Embryonic facial prominence (tissue), 1 donor: ENCODE data around the gene NKAIN1.
A peak's percentile ranks its signal among the peaks of the same experiment; 100 is the strongest.
"Not testable (repeated sequence)": the region's sequence is repeated elsewhere in the genome, so short reads cannot be mapped to it uniquely, and the experiment has no call there.

Experiments used
- DNase-seq: peaks from one replicate; pipeline ENCODE4 v3.0.0-alpha.2; 2016; ENCODE audit errors: extremely low spot score

Gene NKAIN1

GRCh38 chr1:31196685-31197084 lies 43.0 kb downstream of the NKAIN1 start:
- no peak for DNase-seq

DNA sequence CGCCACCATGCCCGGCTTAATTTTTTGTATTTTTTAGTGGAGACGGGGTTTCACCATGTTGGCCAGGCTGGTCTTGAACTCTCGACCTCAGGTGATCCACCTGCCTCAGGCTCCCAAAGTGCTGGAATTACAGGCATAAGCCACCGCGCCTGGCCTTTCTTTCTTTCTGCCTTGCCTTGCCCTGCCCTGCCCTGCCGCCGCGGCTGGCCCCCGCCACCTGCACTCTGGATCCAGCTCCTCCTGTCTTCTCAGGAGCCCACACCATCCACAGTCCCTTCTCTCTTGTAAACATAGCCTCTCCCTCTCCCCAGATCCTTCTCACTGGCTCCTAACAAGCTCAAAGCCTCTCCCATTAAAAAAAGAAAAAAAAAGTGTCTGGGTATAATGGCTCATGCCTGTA lies 44.4 kb downstream of the NKAIN1 start:
- not testable (repeated sequence) for DNase-seq

GRCh38 chr1:31193729-31194128 lies 46.0 kb downstream of the NKAIN1 start:
- no peak for DNase-seq

- DNase-seq: no peak
Measured at GRCh38 chr1:31191281-31191680, 48.4 kb downstream of the NKAIN1 start.

- DNase-seq: no peak
Measured at GRCh38 chr1:31189696-31190674, 49.7 kb downstream of the NKAIN1 start.

- DNase-seq: no peak
Measured at GRCh38 chr1:31183927-31184554, 55.6 kb downstream of the NKAIN1 start.

DNA sequence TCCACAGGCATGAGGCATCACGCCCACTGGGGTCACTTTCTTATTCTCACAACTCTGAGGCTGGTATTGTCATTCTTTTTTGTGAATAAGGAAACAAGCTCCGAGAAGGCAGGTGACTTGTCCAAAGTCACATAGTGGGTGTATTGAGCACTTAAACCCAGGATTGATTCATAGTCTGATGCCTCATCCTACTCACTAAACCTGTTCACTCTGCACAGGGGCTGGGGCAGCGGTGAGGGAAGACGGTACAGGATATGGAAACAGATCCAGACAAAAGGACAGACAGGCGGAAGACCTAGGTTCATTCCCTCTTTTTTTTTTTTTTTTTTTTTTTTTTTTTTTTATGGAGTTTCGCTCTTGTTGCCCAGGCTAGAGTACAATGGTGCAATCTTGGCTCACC lies 56.6 kb downstream of the NKAIN1 start:
- no peak for DNase-seq

- DNase-seq: peak; percentile 88
Measured at GRCh38 chr1:31182352-31182751, 57.3 kb downstream of the NKAIN1 start.

DNA sequence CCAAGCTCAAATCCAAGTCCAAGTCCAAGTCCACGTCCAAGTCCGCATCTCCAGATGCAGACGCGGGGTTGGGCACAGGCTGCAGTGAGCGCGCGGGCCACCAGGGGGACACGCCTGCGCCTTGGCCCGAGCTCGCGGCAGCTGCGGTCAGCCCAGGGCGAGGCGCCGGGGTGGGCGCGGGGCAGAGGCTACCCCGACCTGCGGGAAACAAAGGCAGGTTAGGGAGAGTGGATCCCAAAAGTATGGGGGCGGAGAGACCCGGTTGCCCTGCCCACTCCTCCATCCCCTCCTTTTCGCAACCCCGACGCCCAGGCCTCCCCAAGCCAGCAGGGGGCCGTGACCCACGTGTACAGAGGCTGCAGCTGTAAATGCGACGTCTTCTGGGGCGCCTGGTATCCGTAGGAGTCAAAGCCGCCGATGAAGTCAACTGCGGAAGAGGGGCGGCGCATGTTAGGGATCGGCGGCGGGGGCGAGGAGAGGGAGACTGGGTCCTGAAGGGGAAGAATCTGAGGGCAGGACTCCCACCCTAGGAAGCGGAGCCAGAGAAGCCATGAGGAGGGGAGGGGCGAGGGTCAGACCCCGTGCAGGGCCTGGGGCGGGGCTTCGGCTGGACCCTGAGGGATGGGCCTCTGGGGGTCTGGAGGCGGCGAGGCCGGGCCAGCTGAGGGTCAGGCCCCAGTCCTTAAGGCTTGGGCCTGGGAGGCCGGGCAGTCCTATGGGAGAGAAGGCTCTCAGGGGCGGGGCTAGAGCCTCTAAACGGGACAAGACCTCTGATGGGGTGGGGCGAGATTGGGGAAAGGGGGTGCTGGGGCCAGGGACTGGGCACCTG lies 58.0 kb downstream of the NKAIN1 start:
- DNase-seq: no peak

- no peak for DNase-seq
Measured at GRCh38 chr1:31180338-31180737, 59.3 kb downstream of the NKAIN1 start.

- not testable (repeated sequence) for DNase-seq
Measured at GRCh38 chr1:31176291-31176690, 63.4 kb downstream of the NKAIN1 start.

DNA sequence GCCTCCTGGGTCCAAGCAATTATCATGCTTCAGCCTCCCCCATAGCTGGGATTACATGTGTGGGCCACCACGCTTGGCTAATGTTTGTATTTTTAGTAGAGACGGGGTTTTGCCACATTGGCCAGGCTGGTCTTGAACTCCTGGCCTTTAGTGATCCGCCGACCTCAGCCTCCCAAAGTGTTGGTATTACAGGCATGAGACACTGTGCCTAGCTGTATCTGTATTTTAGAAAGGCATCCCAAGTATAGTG lies 69.3 kb downstream of the NKAIN1 start:
- no peak for DNase-seq

DNA sequence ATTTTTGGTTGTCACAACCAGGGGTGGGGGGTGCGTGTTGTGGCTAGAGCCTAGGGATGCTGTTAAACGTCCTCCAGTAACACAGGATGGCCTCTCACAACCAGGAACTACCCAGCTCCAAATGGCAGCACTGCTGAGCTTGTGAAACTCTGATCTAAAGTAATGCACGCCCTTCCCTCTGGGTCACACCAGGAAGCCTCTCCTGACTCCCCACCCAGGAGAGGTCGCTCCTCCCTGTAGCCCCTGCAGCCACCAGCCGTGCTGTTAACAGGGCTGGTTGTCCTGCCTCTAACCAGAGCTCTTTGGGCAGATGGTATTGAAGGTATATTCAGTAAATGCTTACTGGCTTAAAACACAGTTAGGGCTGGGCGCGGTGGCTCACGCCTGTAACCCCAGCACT lies 73.2 kb downstream of the NKAIN1 start:
- no peak for DNase-seq

GRCh38 chr1:31164291-31164690 lies 75.4 kb downstream of the NKAIN1 start:
- DNase-seq: no peak

DNA sequence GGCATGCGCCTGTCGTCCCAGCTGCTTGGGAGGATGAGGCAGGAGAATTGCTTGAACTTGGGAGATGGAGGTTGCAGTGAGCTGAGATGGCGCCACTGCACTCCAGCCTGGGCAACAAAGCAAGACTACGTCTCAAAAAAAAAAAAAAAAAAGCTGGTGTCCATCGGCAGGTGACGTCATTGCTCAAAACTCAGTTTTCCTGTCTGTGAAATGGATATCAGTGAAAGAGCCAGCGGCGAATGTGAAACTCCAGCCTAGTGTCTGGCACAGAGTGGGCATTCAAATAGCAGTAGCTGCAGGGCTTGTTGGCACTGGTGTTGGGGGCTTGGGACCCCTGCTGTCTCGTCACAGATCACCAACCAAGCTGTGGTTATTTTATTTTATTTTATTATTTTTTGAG lies 75.8 kb downstream of the NKAIN1 start:
- no peak for DNase-seq

GRCh38 chr1:31161571-31161970 lies 78.1 kb downstream of the NKAIN1 start:
- DNase-seq: no peak

- no peak for DNase-seq
Measured at GRCh38 chr1:31159869-31160611, 79.6 kb downstream of the NKAIN1 start.

DNA sequence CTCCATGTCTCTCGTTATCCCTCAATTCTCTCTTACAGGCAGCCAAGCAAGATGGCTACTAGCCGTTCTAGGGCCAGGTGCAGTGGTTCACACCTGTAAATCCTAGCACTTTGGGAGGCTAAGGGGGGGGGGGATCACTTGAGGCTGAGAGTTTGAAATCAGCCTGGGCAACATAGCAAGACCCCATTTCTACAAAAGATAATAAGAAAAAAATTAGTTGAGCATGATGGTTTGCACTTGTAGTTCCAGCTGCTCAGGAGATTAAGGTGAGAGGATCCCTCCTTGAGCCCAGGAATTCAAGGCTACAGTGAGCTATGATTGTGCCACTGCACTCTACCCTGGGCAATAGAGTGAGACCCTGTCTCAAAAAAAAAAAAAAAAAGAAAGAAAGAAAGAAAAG lies 80.4 kb downstream of the NKAIN1 start:
- DNase-seq: no peak

DNA sequence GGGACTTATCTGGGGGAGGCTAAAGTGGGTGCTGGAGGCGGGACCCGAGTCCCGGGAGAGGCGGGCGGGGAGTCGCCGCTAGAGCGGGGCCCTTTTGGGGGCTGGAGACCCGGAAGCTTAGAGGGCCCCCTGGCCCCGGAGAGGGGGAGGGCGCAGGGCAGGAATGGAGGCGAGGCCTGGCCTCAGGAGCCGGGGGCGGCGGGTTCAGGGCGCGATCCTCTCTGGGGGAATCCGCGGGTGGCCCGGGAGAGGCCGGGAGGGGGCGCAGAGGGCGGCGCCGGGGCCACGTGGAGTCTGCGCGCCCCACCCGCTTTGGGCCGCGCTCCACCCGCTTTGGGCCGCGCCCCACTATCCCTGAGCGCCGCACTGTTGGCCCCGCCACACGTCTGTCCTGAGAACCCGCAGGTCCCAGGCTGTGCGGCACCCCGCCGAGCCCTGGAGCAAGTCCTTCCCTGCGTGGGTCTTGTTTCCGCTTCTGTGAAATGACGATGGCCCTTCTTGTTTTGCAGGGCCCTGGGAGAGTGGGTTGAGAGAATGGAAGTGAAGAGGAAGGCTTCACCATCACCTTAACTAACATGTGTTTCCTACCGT lies 84.4 kb downstream of the NKAIN1 start:
- peak; percentile 38 for DNase-seq

DNA sequence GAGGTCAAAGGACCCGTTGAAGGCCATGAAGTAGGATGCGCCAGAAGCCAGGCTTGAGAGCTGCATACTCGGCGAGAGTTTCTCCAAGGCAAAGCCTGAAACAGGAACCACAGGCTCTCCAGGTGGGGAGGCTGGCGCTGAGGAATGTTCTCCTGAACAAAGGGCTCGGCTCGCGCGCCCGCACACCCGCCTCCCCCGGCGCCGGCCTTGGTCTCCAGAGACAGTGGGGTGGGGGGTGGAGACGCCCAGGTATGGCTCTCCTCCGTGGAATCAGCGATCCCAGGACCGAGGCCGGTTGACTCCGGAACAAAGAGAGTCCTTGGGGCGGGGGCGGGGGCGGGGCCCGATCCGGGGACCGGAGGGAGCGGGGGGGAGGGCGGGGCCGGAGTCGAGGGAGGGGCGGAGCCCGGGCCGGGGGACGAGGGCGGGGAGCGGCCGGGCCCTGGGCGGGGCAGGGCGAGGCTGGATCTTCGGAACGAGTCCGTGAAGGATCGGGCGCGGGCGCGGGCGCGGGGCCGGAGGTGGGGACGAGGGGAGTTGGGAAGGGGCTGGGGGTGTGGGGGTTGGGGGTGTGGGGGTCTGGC lies 85.0 kb downstream of the NKAIN1 start:
- DNase-seq: peak; percentile 61
